Activated CD8-positive, alpha-beta memory T cell treated with anti-CD3 and anti-CD28 coated beads, Interleukin-2, amount 50 U/mL, for 4 hours (primary cell): ENCODE data around the gene SLC22A24.
"Not testable (repeated sequence)": the region's sequence is repeated elsewhere in the genome, so short reads cannot be mapped to it uniquely, and the experiment has no call there.

Experiments
- DNase-seq: peaks from one replicate; pipeline ENCODE4 v3.0.0-alpha.2; 2020

The SLC22A24 gene

GRCh38 chr11:63144121-63144520 is at the start of gene SLC22A24:
Gene SLC22A24 (minus strand): TSS chr11:63144221. CDS start chr11:63143779, 442 bp downstream.
- DNase-seq = no peak

- DNase-seq = no peak
These were observed 36.5 kb upstream of the SLC22A24 start for GRCh38 chr11:63180536-63180935.

GRCh38 chr11:63179432-63180041 is 35.5 kb upstream of the SLC22A24 start:
- no peak for DNase-seq

GRCh38 chr11:63177872-63178271 is 33.9 kb upstream of the SLC22A24 start:
- DNase-seq = no peak

GRCh38 chr11:63165706-63166310 is 21.8 kb upstream of the SLC22A24 start:
- DNase-seq = no peak

GRCh38 chr11:63155794-63156193 is 11.8 kb upstream of the SLC22A24 start:
- no peak for DNase-seq

- no peak for DNase-seq
These were observed 2.6 kb upstream of the SLC22A24 start for GRCh38 chr11:63146581-63146980.

GRCh38 chr11:63142459-63142858 is 1.6 kb downstream of the SLC22A24 start:
- no peak for DNase-seq

GRCh38 chr11:63132985-63133775 is 10.8 kb downstream of the SLC22A24 start:
- DNase-seq = no peak

- DNase-seq = no peak
These were observed 44.5 kb downstream of the SLC22A24 start for GRCh38 chr11:63099555-63099954.

- no peak for DNase-seq
These were observed 63.3 kb downstream of the SLC22A24 start for GRCh38 chr11:63080682-63081081.

GRCh38 chr11:63046203-63046602 is 97.8 kb downstream of the SLC22A24 start:
- DNase-seq = not testable (repeated sequence)

GRCh38 chr11:63042596-63042995 is 101.4 kb downstream of the SLC22A24 start:
- no peak for DNase-seq

GRCh38 chr11:63032457-63032856 is 111.6 kb downstream of the SLC22A24 start:
- DNase-seq = no peak
